ENCODE measurements around the gene FAU.
A peak's percentile ranks its signal among the peaks of the same experiment; 100 is the strongest.

FAU gene

GRCh38 chr11:65083134-65083833 lies 38.6 kb downstream of the FAU start:
- Histone ChIP-seq H3K27ac (peak overlapping the region; percentile 94 to 97), H3K4me3 (peak overlapping the region; percentile 85)
- no peak for TF ChIP-seq CTCF (IDR thresholded peaks at IDR 0.05)
- no peak for DNase-seq (ENCODE audit: low spot score)

GRCh38 chr11:65078786-65079342 lies 43.1 kb downstream of the FAU start:
- no peak for TF ChIP-seq CTCF (IDR thresholded peaks at IDR 0.05)
- DNase-seq (ENCODE audit: low spot score): no peak
- Histone ChIP-seq H3K27ac (no peak overlapping the region), H3K4me3 (no peak overlapping the region)

GRCh38 chr11:65078151-65078550 lies 43.8 kb downstream of the FAU start:
- Histone ChIP-seq H3K4me3 (no peak overlapping the region), H3K27ac (no peak overlapping the region)
- no peak for TF ChIP-seq CTCF (IDR thresholded peaks at IDR 0.05)
- no peak for DNase-seq (ENCODE audit: low spot score)

GRCh38 chr11:65077451-65077850 lies 44.5 kb downstream of the FAU start:
- Histone ChIP-seq H3K27ac (no peak overlapping the region), H3K4me3 (no peak overlapping the region)
- no peak for DNase-seq (ENCODE audit: low spot score)
- TF ChIP-seq CTCF (IDR thresholded peaks at IDR 0.05): no peak

GRCh38 chr11:65072631-65072966 lies 49.3 kb downstream of the FAU start:
- no peak for TF ChIP-seq CTCF (IDR thresholded peaks at IDR 0.05)
- no peak overlapping the region for H3K27ac ChIP-seq
- no peak for DNase-seq (ENCODE audit: low spot score)
- H3K4me3 ChIP-seq: no peak overlapping the region

- Histone ChIP-seq H3K27ac (no peak overlapping the region), H3K4me3 (no peak overlapping the region)
- DNase-seq (ENCODE audit: low spot score): no peak
- no peak for TF ChIP-seq CTCF (IDR thresholded peaks at IDR 0.05)
Observed at GRCh38 chr11:65071907-65072630, 49.9 kb downstream of the FAU start.
